Liver (tissue), 9 donors: ENCODE measurements around the gene PLA2G4F. TPM values are rescaled to one million over a fixed set of nuclear protein-coding genes. Genes with fewer than 3 reads are reported as not detected.

Experiments
- DNase-seq: peaks from one replicate; pipeline ENCODE4 v3.0.0-alpha.2; 2017; ENCODE audit warnings: low spot score
- H3K27ac ChIP-seq, 2 donors: one replicate each; pipeline ENCODE4 v1.7.0; 2013; ENCODE audit warnings: inconsistent platforms in 2 of 2, low read length in 2 of 2, control low read depth in 1 of 2, low read depth in 1 of 2, mild to moderate bottlenecking in 1 of 2
- H3K27me3 ChIP-seq, 4 donors: one replicate each; pipeline versions ENCODE4 v1.6.1 to v1.7.0; 2013; ENCODE audit warnings: low read length in 3 of 4, inconsistent platforms in 1 of 4, mild to moderate bottlenecking in 1 of 4, moderate library complexity in 1 of 4; ENCODE audit not compliant: control insufficient read depth in 4 of 4, insufficient read depth in 4 of 4
- H3K36me3 ChIP-seq, 4 donors: one replicate each; pipeline versions ENCODE4 v1.6.1 to v1.7.0; 2013; ENCODE audit warnings: low read length in 3 of 4, mild to moderate bottlenecking in 3 of 4, low read depth in 1 of 4, moderate library complexity in 1 of 4; ENCODE audit not compliant: control insufficient read depth in 4 of 4, insufficient read depth in 3 of 4
- H3K4me1 ChIP-seq, 4 donors: one replicate each; pipeline versions ENCODE4 v1.6.1 to v1.7.0; 2013; ENCODE audit warnings: low read length in 3 of 4, mild to moderate bottlenecking in 3 of 4, moderate library complexity in 1 of 4; ENCODE audit not compliant: control insufficient read depth in 4 of 4, insufficient read depth in 4 of 4
- H3K4me3 ChIP-seq, 3 donors: one replicate each; pipeline versions ENCODE4 v1.6.1 to v1.7.0; 2013; ENCODE audit warnings: low read length in 3 of 3, control low read depth in 1 of 3, low read depth in 1 of 3, mild to moderate bottlenecking in 1 of 3
- H3K9ac ChIP-seq, 2 donors: one replicate each; pipeline ENCODE4 v1.7.0; 2013; ENCODE audit warnings: low read length in 2 of 2, mild to moderate bottlenecking in 2 of 2, moderate library complexity in 2 of 2, control low read depth in 1 of 2, low read depth in 1 of 2
- H3K9me3 ChIP-seq, 4 donors: one replicate each; pipeline versions ENCODE4 v1.6.1 to v1.7.0; 2013; ENCODE audit warnings: low read length in 3 of 4; ENCODE audit not compliant: control insufficient read depth in 4 of 4
- ATF3 ChIP-seq: IDR thresholded peaks from 2 replicates; pipeline ENCODE4 v1.6.1; 2016; ENCODE audit warnings: antibody characterized with exemption
- EGR1 ChIP-seq, 2 donors: IDR thresholded peaks; 2 replicates each; pipeline ENCODE4 v1.6.1; 2016 to 2018; ENCODE audit warnings: antibody characterized with exemption in 2 of 2, low read depth in 2 of 2
- FOXA1 ChIP-seq: IDR thresholded peaks from 2 replicates; pipeline ENCODE4 v1.6.1; 2016; ENCODE audit warnings: antibody characterized with exemption
- FOXA2 ChIP-seq: IDR thresholded peaks from 2 replicates; pipeline ENCODE4 v1.6.1; 2016; ENCODE audit warnings: antibody characterized with exemption
- GABPA ChIP-seq, 2 donors: IDR thresholded peaks in 1 of 2; conservative IDR thresholded peaks in 1 of 2; 2 replicates each; pipeline ENCODE4 v1.6.1; 2016; ENCODE audit warnings: antibody characterized with exemption in 2 of 2, mild to moderate bottlenecking in 1 of 2, moderate library complexity in 1 of 2
- HNF4A ChIP-seq, 2 donors: conservative IDR thresholded peaks; 2 replicates each; pipeline ENCODE4 v1.6.1; 2016; ENCODE audit warnings: antibody characterized with exemption in 2 of 2, mild to moderate bottlenecking in 2 of 2
- HNF4G ChIP-seq: IDR thresholded peaks from 2 replicates; pipeline ENCODE4 v1.6.1; 2016; ENCODE audit warnings: antibody characterized with exemption
- JUND ChIP-seq, 2 donors: IDR thresholded peaks; 2 replicates each; pipeline ENCODE4 v1.6.1; 2016; ENCODE audit warnings: antibody characterized with exemption in 2 of 2
- NR2F2 ChIP-seq: IDR thresholded peaks from 2 replicates; pipeline ENCODE4 v1.6.1; 2016; ENCODE audit warnings: antibody characterized with exemption
- RAD21 ChIP-seq, 2 donors: IDR thresholded peaks; 2 replicates each; pipeline ENCODE4 v1.6.1; 2016; ENCODE audit warnings: antibody characterized with exemption in 2 of 2, mild to moderate bottlenecking in 2 of 2
- REST ChIP-seq: IDR thresholded peaks from 2 replicates; pipeline ENCODE4 v1.6.1; 2016; ENCODE audit warnings: antibody characterized with exemption, mild to moderate bottlenecking
- RXRA ChIP-seq, 2 donors: IDR thresholded peaks; 2 replicates each; pipeline ENCODE4 v1.6.1; 2017 to 2018; ENCODE audit warnings: antibody characterized with exemption in 2 of 2, mild to moderate bottlenecking in 1 of 2
- SP1 ChIP-seq: IDR thresholded peaks from 2 replicates; pipeline ENCODE4 v1.6.1; 2018; ENCODE audit warnings: antibody characterized with exemption, mild to moderate bottlenecking
- TAF1 ChIP-seq: conservative IDR thresholded peaks from 2 replicates; pipeline ENCODE4 v1.6.1; 2016; ENCODE audit warnings: antibody characterized with exemption, mild to moderate bottlenecking
- YY1 ChIP-seq: IDR thresholded peaks from 2 replicates; pipeline ENCODE4 v1.6.1; 2016; ENCODE audit warnings: antibody characterized with exemption, mild to moderate bottlenecking
- ZBTB33 ChIP-seq: IDR thresholded peaks from 2 replicates; pipeline ENCODE4 v1.6.1; 2016; ENCODE audit warnings: antibody characterized with exemption
- WGBS: extraction: QIAGEN DNeasy Blood & Tissue Kit; methylation state at CpG from one replicate; pipeline ENCODE4 v1.1.7; 2013; 5-methylcytosine and 5-hydroxymethylcytosine counted together
- polyA plus RNA-seq, 2 donors: library from polyadenylated mRNA; stranded (reverse) in 1 of 2; unstranded in 1 of 2; fragments of 200-250 nt in 1 of 2; fragments of >200 nt in 1 of 2; fragmentation: Nextera tagmentation in 1 of 2; extraction: Ambion mirVana in 1 of 2; gene quantifications; one replicate each; pipeline versions ENCODE4 v1.2.1 to v1.2.3, GENCODE V29; 2013 to 2015
- total RNA-seq, 2 donors: library from RNA; depleted of rRNA; stranded (reverse); fragments of >200 nt; gene quantifications; one replicate each; pipeline ENCODE4 v1.2.3, GENCODE V29; 2014
- TF ChIP-seq, protein P1 (sequence below): fragments of 150-350 bp; IDR thresholded peaks from 2 replicates; pipeline ENCODE4 v1.5.1; 2017; ENCODE audit warnings: improper control_type of control experiment, low read depth, low read length; ENCODE audit not compliant: missing input control
- TF ChIP-seq, protein P2 (sequence below): IDR thresholded peaks from 2 replicates; pipeline ENCODE4 v1.6.1; 2016; ENCODE audit warnings: antibody characterized with exemption
- donor health status: healthy.
- donor health status: healthy.
- donor health status: healthy.
- donor health status: healthy.
- donor health status: healthy.

The PLA2G4F gene
- total and polyA plus RNA-seq, 4 donors, result not detected

DNA sequence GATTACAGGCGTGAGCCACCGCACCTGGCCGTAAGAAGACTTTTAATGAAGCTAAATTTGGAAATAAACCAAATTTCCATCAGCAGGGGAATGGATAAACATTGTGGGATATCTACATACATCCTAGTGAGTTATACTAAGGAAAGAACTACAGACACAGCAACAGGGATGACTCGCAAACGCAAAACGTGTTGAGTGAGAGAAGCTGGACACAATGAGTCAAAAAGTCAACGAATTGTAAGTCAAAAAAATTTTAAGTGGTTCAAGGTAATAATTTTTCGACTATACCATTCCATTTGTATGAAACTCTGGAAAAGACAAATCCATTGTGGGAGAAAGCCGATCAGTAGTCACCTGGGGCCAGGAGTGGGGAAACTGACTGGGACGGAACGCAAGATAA, 19.9 kb downstream of the PLA2G4F start (continued):
- TF ChIP-seq, protein P1, sequence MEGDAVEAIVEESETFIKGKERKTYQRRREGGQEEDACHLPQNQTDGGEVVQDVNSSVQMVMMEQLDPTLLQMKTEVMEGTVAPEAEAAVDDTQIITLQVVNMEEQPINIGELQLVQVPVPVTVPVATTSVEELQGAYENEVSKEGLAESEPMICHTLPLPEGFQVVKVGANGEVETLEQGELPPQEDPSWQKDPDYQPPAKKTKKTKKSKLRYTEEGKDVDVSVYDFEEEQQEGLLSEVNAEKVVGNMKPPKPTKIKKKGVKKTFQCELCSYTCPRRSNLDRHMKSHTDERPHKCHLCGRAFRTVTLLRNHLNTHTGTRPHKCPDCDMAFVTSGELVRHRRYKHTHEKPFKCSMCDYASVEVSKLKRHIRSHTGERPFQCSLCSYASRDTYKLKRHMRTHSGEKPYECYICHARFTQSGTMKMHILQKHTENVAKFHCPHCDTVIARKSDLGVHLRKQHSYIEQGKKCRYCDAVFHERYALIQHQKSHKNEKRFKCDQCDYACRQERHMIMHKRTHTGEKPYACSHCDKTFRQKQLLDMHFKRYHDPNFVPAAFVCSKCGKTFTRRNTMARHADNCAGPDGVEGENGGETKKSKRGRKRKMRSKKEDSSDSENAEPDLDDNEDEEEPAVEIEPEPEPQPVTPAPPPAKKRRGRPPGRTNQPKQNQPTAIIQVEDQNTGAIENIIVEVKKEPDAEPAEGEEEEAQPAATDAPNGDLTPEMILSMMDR, result no peak
- no peak for TF ChIP-seq HNF4A (conservative IDR thresholded peaks at IDR 0.05)
- TF ChIP-seq HNF4G, result no peak
- TF ChIP-seq RAD21 (IDR thresholded peaks at IDR 0.05), result no peak

GRCh38 chr15:42135351-42135750, 21.1 kb downstream of the PLA2G4F start:
- WGBS, result 96% methylated on average over 1 of the region's 1 CpG
- no peak for DNase-seq
- Histone ChIP-seq H3K27ac (no peak overlapping the region), H3K4me3 (no peak overlapping the region), H3K4me1 (peaks cover 0 to 1% (median 0%) of the 10 kb centered on the region in 4 donors), H3K36me3 (no peaks in the 10 kb centered on the region), H3K9ac (no peak overlapping the region), H3K9me3 (peaks cover 0 to 7% (median 4%) of the 10 kb centered on the region in 4 donors), H3K27me3 (no peaks in the 10 kb centered on the region)
- TF ChIP-seq HNF4A (conservative IDR thresholded peaks at IDR 0.05), result no peak
- TF ChIP-seq NR2F2, result no peak
- no peak for TF ChIP-seq FOXA2
- TF ChIP-seq, protein P1, result no peak
- TF ChIP-seq, protein P2, sequence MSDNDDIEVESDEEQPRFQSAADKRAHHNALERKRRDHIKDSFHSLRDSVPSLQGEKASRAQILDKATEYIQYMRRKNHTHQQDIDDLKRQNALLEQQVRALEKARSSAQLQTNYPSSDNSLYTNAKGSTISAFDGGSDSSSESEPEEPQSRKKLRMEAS, result no peak
- no peak for TF ChIP-seq RXRA (IDR thresholded peaks at IDR 0.05)
- TF ChIP-seq YY1, result no peak
- no peak for TF ChIP-seq GABPA (IDR thresholded peaks at IDR 0.05 in 1 of 2, conservative IDR thresholded peaks at IDR 0.05 in 1 of 2)
- no peak for TF ChIP-seq ZBTB33
- no peak for TF ChIP-seq TAF1
- TF ChIP-seq FOXA1, result no peak
- no peak for TF ChIP-seq REST
- no peak for TF ChIP-seq RAD21 (IDR thresholded peaks at IDR 0.05)
- TF ChIP-seq EGR1 (IDR thresholded peaks at IDR 0.05; ENCODE audit: low read depth in 2 of 2), result no peak
- no peak for TF ChIP-seq HNF4G
- TF ChIP-seq SP1, result no peak
- TF ChIP-seq JUND (IDR thresholded peaks at IDR 0.05), result no peak
- no peak for TF ChIP-seq ATF3
